ENCODE measurements around the gene ITGAV.

DNA sequence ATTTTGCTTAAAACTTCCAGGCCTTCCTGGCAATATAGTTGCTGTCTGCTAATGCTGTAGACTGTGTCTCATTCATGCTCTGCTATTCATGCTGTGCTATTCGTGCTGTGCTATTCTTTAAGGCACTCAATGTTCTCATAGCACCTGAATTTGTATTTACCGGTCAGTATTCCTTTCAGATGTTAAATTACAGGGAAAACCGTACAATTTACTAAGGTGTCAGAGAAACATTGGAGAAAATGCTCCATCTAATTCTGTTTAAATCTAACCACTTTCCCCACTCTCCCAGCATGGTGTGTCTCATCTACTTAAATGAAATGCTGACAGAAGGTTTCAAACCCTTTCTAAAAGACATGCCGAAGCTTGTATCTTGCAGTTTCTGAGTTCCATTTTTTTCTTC lies 129.0 kb downstream of the ITGAV start:
- TF ChIP-seq, protein P1, sequence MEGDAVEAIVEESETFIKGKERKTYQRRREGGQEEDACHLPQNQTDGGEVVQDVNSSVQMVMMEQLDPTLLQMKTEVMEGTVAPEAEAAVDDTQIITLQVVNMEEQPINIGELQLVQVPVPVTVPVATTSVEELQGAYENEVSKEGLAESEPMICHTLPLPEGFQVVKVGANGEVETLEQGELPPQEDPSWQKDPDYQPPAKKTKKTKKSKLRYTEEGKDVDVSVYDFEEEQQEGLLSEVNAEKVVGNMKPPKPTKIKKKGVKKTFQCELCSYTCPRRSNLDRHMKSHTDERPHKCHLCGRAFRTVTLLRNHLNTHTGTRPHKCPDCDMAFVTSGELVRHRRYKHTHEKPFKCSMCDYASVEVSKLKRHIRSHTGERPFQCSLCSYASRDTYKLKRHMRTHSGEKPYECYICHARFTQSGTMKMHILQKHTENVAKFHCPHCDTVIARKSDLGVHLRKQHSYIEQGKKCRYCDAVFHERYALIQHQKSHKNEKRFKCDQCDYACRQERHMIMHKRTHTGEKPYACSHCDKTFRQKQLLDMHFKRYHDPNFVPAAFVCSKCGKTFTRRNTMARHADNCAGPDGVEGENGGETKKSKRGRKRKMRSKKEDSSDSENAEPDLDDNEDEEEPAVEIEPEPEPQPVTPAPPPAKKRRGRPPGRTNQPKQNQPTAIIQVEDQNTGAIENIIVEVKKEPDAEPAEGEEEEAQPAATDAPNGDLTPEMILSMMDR (IDR thresholded peaks at IDR 0.05), result no peak
- TF ChIP-seq POLR2A (IDR thresholded peaks at IDR 0.05), result no peak
